Left forelimb (tissue), 1 donor: ENCODE data around the gene FCN2.
A peak's percentile ranks its signal among the peaks of the same experiment; 100 is the strongest.

ENCODE experiments used
- DNase-seq: peaks from one replicate; pipeline ENCODE4 v3.0.0-alpha.2; 2018; ENCODE audit warnings: low spot score

Gene FCN2

DNA sequence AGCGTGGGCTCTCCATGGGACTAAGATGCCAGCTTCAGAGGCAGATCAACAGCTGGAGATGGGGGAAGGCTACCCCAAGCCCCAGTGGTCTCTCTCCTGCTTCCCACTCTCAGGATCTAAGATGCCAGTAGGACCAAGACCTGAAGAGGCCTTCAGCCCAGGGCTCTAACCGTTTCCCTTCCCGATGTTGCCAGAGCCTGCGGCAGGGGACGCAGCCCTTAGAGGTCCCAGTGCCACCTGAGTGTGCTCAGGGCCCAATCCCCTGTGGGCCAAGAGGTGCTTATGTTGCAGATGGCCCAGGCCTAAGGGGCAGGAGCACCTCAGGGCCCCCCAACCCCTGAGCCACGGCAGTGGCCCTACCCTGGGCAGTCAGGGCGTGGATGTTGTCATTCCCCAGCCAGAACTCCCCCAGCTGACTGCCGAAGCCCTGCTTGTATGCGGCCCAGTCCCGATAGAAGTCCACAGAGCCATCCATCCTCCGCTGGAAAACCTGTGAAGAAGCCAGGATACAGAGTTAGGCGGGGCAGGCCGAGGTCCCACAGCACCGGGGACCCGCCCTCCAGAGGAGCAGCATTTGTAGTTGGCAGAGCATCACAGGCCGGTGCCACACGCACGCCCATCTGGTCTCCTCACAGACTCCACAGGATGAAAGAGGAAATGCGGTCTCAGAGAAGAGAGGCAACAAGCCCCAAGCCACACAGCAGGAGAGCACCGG lies 31.7 kb downstream of the FCN2 start:
- DNase-seq: peak; percentile 25

DNA sequence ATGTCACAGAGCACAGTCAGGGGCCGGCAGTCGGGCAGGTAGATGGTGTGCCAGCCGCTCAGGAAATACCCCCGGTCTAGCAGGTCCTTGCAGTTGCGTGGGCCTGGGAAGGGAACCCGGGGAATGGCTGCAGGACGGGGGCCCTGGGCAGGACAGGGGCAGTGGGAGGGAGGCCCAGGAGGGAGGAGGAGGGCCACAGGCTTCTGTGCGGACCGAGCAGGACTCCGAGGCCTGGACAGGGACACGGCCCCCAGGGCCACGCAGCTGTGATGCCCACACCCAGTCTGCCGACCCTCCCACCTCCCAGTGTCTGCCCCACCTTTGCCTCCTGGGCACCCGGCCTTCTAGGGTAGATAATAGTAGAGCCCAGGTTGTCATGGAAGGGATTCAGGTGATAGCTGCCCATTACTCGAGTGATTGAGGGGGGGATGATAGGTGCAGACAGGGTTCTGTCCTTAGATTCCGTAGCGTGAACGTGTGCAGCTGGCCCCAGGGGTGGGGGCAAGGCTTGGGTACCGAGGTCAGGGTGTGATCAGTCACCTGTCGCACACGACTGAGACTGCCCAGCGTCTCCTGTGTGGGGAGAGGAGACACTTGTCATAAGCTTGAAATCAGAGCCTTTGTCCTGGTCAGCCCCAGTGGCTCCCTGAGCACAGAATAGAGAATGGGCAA lies 32.6 kb downstream of the FCN2 start:
- peak; percentile 37 for DNase-seq

DNA sequence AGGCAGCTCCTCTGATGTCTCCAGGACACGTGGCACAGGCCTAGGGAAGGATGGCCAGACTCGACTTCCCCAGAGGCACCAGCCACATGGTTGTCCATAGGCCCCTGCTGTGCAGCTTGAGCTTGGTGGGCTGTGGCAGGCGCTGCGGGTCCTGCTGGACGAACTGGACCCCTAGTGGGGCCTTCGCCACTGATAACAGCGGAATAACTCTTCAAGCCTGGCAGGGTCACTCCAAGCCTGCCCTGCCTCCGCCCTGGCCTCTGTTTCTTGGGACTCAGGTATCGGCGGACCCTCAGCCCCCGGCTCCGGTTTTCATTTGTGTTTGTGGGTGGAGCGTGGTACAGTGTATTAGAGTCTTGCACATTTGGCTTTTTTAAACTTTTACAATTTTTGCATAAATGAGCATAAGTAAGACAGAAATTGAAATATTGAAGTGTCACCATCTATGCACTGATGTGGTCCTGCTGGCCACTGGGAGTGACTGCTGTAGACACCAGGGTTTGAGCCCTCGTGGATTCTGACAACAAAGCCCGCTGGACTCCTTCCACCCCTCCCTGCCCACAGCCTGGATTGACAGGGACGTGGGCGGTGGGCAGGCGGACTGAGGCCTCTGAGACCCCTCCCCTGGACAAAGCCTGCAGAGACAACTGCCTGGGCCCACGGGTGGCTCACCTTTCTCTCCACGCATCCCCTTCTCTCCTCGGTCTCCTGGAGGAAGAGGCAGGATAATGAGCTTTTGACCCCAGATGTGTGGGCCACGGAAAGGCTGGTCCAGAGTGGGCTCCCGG lies 33.3 kb downstream of the FCN2 start:
- peak; percentile 18 for DNase-seq

DNA sequence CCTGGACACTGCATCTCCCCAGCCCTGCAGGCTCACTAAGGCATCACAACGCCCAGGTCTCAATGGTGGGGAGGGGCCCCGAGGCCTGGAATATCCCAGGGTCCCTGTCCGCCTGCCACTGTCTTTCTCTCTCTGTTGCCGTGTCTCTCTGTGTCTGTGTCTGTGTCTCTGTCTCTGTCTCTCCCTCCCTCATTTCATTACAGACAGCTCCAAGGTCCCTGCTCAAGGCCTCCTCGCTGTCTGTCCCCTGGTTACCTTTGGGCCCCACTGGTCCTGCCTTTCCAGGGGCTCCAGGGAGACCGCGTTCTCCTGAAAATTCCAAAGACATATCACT lies 33.9 kb downstream of the FCN2 start:
- DNase-seq: peak; percentile 26

DNA sequence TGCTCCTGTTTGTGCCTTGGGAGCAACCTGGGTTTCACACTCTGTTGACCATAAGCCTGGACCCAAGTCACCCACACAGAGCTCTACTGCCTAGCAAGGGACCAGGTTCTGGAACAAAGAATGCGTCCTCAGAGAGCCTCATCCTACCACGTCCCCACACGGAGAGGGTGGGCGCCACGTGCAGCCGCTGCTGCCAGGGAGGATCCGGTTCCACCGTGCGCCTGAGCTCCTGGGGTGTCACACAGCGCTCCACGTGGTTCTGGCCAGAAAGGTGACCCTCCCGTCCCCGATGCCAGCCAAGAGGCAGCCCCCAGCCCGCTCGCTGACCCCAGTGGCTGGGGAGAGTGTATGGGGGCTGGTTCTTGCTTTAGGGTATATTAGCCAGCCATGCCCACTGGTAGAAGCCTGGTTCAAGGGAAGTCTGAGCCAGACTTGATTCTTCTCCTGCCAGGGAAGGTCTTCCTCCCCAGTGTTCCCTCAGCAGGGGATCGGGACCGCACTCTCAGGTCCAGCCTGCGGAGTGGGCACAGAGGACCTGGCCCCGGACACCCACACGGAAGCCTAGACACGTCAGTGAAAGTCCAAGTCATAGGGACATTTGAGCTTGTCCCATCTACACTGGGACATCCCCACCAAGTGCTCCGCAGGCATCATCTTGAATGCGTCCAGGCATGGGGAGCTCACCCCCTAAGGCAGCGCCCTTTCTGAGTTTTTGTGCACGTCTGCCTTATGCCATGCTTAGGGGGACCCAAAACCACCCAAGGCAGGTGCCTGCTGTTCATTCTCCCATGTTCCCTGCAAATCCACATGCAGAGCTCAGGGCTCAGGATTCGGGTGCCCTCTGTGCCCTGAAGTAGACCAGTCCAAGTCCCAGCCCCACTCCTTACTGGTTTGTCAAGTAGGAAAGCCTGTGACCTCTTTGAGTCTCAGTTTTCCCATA lies 34.7 kb downstream of the FCN2 start:
- peak; percentile 52 for DNase-seq

DNA sequence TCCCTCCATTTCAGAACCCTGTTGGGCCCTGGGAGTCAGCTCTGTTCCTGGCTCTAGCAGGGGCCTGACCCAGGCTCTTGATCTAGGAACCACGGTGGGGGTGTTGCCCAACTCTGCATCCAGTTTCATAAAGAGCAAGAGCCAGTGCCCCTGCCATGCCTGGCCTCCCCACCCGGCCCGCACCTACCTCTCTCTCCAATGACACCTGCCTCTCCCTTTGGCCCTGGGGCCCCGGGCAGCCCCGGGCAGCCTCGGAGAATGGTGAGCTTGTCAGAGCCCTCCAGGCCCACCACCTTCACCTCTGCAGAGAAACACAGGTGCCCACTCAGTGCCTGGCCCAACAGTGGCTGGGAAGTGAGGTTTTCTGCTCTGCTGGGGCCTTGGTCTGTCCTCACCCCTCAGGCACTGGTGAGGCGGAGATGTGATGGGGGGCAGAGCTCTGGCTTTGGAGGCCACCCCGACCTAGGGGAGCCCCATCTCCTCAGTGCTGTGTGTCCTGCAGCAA lies 35.6 kb downstream of the FCN2 start:
- peak; percentile 59 for DNase-seq

DNA sequence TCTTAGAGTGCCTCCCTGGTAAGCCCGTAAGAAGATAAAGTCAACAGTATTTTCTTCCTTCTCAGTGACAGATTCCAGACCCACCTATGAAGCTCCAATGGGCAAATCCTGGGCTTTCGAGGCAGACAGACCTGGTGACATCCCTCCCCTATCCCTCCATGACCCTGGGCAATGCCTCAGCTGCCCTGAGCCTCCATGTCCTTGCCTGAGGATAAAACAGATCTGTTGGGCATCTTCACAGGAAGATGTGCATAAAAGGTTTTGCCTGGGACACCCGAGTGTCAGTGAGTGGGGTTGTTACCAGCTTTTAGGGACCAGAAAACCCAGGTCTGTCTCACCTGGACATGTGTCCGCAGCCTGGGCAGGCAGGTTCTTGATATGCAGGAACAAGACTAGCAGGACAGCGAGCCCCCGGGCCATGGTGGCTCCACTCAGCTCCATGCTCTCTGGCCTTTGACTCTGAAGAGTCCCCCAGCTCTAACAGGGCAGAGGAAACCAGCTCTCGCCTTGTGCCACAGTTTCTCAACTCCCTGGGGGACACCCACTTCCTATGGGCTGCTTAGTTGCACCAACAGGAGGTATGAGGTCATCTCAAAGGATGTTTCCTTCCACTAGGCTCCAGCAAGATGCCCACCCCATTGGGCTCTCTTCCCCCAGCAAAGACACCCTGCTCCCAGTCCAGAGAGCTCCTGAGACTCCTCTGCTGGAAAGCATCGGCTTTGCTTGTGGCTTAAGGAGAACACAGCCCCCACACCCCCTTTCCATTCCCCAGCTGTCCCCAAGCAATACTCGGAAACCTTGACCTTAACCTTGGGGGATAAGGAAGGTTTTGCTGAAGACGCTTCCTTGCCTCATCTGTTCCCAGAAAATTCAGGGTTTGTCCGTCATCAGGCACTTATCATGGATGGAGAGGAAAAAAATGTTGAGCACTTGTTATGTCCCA lies 37.1 kb downstream of the FCN2 start, which contains the start of gene FCN1:
FCN1 (minus strand) TSS at position 482 of the 943 bp plus-strand sequence; CDS start at position 441, 41 bp downstream.
- peak; percentile 44 for DNase-seq

DNA sequence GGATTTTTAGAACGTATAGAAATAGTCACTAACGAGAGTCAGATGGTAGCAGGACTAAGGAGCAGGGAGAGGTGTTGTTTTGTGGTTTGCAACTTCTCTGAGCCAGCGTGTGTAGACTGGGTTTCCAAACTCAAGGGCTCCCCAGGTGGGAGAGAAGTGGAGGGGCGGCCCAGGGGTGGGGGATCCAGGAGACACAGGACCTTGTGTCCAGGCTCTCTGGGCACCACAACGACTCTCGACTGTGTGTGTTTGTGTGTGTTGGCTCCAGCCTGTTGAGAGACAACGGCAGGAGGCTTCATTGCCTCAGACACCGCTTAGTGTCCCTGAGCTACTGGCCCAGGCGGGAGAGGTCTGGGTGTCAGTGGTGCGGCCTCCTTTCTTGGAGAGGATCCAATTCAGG lies 38.0 kb downstream of the FCN2 start:
- peak; percentile 50 for DNase-seq

DNA sequence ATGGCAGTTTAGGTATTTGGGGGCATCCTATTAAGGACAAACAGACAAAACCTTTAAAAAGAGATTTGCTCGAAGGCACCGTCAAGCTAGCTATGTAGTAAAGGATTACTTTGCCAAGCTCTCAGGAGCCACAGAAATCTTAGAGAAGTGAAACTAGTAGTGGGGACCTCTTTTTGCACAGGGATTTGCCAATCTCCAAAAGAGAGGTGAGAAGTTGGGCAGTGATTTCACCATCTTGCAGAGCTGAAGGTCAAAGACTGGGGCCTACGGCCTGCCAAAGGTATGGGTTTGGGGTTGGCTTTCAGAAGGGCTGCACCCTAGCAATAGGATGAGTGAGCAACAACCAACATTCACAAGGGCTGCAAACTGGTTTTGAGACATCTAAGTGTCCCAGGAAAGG lies 38.7 kb downstream of the FCN2 start:
- DNase-seq: no peak

DNA sequence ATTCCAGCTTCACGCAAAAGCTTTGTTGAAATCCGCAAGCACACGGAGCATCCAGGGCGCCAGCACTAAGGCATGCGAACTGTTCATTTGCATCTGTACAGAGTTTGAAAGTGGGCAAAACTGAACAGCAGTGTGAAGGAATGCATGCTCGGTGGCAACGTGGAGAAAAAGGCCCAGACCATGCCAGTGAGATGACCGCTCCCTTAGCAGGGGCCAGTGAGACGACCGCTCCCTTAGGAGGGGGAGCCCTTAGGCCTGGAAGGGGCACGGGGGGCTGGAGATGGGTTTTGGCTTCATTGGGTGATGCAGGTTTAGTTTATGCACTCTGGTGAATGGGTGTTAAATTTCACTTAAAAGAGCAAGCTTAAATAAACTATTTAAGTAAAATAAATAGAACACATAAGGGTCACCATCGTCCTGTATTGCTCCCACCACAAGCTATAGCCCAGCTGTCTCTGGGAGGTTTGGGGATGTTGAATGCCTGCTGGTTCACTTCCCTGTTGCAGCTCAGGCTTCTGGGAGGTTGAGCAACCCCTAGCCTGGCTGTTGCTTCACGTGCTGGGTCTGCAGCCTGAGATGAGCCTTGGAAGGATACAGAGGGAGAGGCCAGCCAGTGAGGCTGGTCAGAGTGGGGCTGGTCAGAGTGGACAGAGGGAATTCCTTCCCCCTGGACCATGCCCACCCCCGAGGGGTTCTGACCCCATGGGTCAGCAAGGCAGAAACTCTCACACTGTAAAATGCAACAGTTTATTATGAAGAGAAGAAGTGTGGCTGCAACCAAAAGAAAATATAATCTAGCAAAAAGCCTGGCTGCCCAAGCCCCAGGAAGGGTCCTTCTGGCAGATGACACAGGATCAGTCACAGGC lies 41.7 kb downstream of the FCN2 start:
- peak; percentile 33 for DNase-seq

DNA sequence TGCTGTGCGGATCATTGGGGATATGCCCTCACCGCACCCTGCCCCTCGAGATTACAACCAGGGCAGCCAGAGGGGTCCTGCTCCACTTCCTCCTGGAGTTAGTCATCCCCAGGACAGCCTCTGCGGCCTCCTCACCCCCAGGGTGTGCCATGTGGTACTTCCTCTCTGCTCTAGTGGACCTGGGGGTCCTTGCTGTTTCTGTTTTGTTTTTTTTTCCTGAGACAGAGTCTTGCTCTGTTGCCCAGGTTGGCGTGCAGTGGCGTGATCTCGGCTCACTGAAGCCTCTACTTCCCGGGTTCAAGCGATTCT lies 42.3 kb downstream of the FCN2 start:
- DNase-seq: no peak

DNA sequence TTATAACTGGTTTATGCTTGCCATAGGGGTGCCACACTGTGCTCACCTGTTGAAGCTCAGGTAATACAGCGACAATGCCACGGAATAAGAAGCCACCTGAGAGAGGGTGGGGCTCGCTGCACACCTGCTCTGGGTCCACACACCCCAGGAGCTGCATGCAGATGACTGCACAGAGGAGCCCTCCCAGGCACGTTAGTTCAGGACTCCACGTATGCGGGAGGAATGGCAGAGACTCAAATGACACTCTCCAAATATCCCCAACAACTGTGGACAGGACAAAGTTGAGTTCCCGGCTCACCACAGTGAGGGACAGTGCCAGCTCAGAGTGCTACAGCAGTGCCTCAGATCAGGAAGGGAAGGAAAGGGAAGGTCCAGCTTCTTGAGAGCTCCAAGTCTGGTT lies 42.9 kb downstream of the FCN2 start:
- DNase-seq: peak; percentile 25

DNA sequence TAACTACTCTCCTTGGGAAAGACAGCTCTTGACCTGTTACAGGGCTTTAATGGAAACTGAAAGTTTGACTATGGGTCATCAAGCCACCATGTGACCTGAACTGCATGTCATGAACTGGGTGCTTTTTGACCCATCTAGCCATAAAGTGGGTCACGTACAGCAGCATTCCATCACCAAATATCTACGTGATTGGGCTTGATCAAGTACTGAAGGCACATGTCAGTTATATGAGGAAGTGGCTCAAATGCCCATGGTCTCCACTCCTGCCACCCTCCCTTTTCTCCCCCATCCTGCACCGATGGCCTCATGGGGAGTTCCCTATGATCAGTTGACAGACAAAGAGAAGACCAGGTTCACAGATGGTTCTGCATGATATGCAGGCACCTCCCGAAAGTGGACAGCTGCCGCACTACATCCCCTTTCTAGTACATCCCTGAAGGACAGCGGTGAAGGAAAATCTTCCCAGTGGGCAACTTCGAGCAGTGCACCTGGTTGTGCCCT lies 44.5 kb downstream of the FCN2 start:
- peak; percentile 18 for DNase-seq

DNA sequence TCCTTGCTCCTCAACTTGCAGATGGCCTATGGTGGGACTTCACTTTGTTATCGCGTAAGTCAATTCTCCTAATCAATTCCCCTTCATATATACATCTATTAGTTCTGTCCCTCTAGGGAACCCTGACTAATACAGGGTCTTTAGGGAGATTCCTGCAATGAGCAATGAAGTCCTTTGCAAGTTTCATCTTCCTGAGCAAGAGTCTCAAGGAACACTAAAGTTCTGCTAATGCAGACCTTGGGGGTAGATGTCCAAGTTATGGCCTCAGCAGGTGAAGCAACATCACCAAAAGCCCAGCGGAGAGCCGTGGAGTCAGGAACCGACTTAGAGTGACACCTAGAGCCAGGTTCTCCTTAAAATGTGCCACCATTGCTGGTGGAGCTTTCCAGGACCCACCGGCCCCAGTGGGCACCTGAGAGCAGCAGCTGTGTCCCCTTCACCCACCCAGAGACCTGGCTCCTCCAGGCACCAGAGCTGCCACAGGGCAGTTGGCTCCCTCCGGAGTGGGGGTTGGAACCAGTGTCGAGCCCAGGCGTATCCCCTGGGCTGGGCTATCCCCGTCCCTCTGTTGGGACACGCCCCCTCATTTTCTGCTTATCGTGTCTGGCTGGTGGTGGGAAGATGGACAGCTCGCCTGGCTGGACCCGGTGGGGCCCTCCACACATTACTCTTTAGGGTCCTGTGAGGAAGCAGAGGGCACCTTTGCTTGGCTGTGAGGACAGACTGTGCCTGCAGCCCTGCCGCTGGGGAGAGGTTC lies 48.0 kb downstream of the FCN2 start:
- no peak for DNase-seq

DNA sequence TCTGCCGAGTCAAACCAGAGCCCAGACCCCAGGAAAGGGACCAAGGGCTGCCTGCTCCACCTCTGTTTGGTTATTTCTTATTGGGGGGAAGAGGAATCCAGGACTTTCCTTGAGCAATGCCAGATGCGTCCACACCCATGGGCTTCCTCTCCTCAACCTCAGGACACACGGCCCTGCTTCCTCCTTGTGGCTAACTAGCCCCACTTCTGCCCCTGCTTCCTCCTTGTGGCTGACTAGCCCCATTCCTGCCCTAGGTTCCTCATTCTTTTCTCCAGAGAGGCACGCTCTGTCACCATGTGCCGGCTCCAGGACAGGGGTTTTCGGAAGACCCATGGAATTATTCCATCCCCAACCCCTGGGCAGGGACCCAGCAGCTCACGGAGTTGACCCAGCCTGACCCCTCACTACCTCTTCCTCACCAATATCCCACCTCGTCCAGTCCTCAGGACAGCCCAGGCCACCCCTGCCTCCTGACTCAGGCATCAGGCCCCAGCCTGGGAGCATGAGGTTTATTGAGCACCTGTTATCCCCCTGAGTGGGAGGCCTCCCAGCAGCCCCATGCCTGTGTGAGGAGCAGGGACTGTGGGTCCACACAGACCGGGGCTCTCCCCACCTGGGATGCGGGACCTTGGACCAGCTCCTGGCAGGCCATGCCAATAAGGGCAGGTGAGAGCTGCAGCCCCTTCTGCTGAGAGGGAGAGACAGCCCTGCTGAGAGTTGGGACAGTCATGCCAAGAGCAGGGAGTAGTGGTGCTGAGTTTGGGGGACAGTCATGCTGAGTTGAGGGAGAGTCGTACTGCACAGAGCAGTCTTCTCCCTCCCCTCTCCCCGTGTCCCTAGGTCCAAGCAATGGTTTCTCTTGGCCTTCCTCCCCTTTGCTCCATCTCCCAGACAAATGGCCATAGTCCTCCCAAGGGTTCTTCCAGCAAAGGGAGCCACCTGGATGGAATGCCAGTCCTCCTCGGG lies 48.9 kb downstream of the FCN2 start:
- DNase-seq: no peak

DNA sequence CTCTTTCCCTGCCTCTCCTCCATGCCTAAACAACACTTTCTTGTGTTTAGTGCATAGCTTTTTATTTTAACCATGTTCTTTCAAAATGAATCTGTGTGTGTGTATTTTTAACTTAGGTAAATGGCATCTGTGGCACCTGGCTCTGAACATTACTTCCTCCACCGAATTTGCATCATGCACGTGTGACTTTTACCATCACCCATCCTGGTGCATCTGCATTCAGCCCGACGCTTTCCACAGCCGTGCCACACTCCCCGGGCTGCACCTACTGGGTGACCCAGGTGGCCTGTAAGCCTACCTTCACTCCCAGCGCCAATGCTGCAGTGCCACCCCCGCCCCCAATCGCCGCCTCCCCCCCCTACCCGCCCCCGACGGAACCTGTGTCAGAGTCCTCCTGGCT lies 49.8 kb downstream of the FCN2 start:
- DNase-seq: no peak

DNA sequence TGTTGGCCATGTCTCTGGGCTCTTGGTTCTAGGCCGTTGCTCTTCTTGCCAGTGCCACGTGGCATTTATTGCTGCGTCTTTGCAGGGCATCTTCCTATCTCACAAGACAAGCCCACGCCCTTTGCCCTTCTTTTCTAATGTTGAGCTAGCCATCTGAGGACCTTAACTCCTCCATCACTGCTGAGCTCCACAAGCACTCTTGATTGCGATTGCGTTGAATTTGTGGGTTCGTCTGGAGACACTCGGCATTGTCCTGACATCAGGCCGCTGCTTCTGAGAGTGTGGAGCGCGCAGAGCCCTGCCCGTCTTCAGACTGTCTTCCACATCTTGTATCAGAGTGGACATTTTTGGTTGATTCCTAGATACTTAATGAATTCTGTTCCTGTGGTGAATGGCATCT lies 51.6 kb downstream of the FCN2 start:
- DNase-seq: no peak

DNA sequence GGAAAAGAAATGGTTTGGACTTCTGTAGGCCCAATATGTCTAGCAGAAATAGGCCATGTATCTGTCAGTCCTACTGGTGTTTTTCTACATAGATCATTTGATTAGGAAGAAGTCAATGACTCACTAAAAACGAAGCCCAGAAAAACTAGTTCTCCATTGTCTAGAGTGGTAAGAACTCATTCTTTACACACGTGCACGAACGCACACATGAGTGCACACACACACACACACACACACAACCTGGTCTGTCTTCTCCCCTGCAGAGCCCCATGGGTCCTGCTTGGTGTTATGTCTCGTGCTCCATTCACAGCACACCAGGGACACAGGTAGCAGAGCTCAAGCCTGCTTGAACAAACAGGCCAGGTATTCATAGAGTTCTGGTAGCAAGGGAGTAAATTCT lies 52.0 kb downstream of the FCN2 start:
- no peak for DNase-seq
